ENCODE measurements around the gene GSG1.

The GSG1 gene

GRCh38 chr12:13103391-13104033 is at the start of gene GSG1:
TSS of gene GSG1 (minus strand) at chr12:13103667. CDS start at chr12:13103512, 155 bp downstream.
- no peak for FAIRE-seq

GRCh38 chr12:13153180-13153579 is 49.7 kb upstream of the GSG1 start:
- FAIRE-seq = no peak

GRCh38 chr12:13152756-13153155 is 49.3 kb upstream of the GSG1 start:
- no peak for FAIRE-seq

GRCh38 chr12:13152281-13152680 is 48.8 kb upstream of the GSG1 start:
- FAIRE-seq = no peak

GRCh38 chr12:13149411-13149810 is 45.9 kb upstream of the GSG1 start:
- FAIRE-seq = no peak

- FAIRE-seq = no peak
These were observed 45.0 kb upstream of the GSG1 start for GRCh38 chr12:13148485-13148847.

GRCh38 chr12:13147688-13148484 is 44.4 kb upstream of the GSG1 start:
- FAIRE-seq = no peak

- FAIRE-seq = no peak
These were observed 43.0 kb upstream of the GSG1 start for GRCh38 chr12:13146336-13146938.

GRCh38 chr12:13144266-13144828 is 40.9 kb upstream of the GSG1 start:
- no peak for FAIRE-seq

GRCh38 chr12:13142747-13143146 is 39.3 kb upstream of the GSG1 start:
- FAIRE-seq = no peak

- no peak for FAIRE-seq
These were observed 38.2 kb upstream of the GSG1 start for GRCh38 chr12:13141686-13142085.

- FAIRE-seq = no peak
These were observed 32.1 kb upstream of the GSG1 start for GRCh38 chr12:13135371-13136178.

GRCh38 chr12:13133886-13134285 is 30.4 kb upstream of the GSG1 start:
- FAIRE-seq = no peak

GRCh38 chr12:13130981-13131380 is 27.5 kb upstream of the GSG1 start:
- no peak for FAIRE-seq

- FAIRE-seq = no peak
These were observed 25.0 kb upstream of the GSG1 start for GRCh38 chr12:13128291-13128965.

- no peak for FAIRE-seq
These were observed 24.0 kb upstream of the GSG1 start for GRCh38 chr12:13127444-13127843.

GRCh38 chr12:13126494-13126893 is 23.0 kb upstream of the GSG1 start:
- no peak for FAIRE-seq

- FAIRE-seq = no peak
These were observed 22.5 kb upstream of the GSG1 start for GRCh38 chr12:13125996-13126395.

GRCh38 chr12:13124656-13125505 is 21.4 kb upstream of the GSG1 start:
- FAIRE-seq = no peak

- FAIRE-seq = no peak
These were observed 18.1 kb upstream of the GSG1 start for GRCh38 chr12:13121568-13121967.

- FAIRE-seq = no peak
These were observed 16.9 kb upstream of the GSG1 start for GRCh38 chr12:13120413-13120812.
